Erythroblast (primary cell): ENCODE results near the gene NOS1AP.

Experiments
- GATA1 ChIP-seq: IDR thresholded peaks from 2 replicates; pipeline ENCODE4 v1.6.1; 2011; ENCODE audit warnings: low read depth, mild to moderate bottlenecking, control low read depth, low read length, moderate library complexity
- POLR2A ChIP-seq: IDR thresholded peaks from 2 replicates; pipeline ENCODE4 v1.6.1; 2011; ENCODE audit warnings: mild to moderate bottlenecking, low read length

DNA sequence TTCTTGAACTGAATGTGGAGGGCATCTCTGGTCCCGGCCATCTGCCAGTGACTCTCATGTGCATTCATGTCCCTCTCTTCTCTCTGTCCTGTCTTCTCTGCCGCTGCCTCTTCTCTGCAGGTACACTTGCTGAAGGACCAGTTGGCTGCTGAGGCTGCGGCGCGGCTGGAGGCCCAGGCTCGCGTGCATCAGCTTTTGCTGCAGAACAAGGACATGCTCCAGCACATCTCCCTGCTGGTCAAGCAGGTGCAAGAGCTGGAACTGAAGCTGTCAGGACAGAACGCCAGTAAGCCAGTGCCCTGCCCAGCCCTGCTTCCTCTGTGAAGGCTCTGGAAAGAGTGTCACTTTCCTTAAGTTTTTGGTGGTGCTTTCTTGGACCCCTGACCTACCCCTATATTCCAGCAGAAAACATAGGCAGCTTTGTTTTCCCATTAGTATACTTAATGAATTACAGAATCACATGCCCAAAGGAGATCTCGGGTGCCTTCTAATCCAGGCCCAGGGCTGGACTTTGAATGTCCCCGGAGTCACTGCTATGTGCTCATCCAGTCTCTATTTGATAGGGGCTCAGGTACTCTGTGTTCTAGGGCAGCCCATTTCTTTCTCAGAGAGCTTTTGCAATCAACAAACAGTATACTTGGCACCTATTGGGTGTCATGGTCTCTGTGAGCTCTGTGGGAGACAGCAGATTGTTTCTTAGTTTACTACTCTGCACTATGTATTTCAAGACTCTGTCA, 296.0 kb downstream of the NOS1AP start:
- TF ChIP-seq POLR2A (no peak), GATA1 (no peak)
